Suprapubic skin (tissue), 3 donors: Measurements from ENCODE around the gene ARHGEF11.

Experiments
- EP300 ChIP-seq: sonication (generic); formaldehyde crosslinking; IDR thresholded peaks from one replicate; pipeline ENCODE4 v1.6.1; 2017; ENCODE audit warnings: antibody characterized with exemption
- POLR2A ChIP-seq, 2 donors: fragments of 450-650 bp; IDR thresholded peaks; one replicate each; pipeline ENCODE4 v1.6.1; 2017; ENCODE audit warnings: antibody characterized with exemption in 2 of 2, mild to moderate bottlenecking in 2 of 2, moderate library complexity in 2 of 2
- TF ChIP-seq, protein P1 (sequence below), 2 donors: fragments of 200-600 bp in 1 of 2; fragments of 450-650 bp in 1 of 2; sonication (generic) in 1 of 2; IDR thresholded peaks; one replicate each; pipeline ENCODE4 v1.5.1; 2016 to 2019; ENCODE audit warnings: antibody characterized with exemption in 2 of 2, mild to moderate bottlenecking in 1 of 2, moderate library complexity in 1 of 2

DNA sequence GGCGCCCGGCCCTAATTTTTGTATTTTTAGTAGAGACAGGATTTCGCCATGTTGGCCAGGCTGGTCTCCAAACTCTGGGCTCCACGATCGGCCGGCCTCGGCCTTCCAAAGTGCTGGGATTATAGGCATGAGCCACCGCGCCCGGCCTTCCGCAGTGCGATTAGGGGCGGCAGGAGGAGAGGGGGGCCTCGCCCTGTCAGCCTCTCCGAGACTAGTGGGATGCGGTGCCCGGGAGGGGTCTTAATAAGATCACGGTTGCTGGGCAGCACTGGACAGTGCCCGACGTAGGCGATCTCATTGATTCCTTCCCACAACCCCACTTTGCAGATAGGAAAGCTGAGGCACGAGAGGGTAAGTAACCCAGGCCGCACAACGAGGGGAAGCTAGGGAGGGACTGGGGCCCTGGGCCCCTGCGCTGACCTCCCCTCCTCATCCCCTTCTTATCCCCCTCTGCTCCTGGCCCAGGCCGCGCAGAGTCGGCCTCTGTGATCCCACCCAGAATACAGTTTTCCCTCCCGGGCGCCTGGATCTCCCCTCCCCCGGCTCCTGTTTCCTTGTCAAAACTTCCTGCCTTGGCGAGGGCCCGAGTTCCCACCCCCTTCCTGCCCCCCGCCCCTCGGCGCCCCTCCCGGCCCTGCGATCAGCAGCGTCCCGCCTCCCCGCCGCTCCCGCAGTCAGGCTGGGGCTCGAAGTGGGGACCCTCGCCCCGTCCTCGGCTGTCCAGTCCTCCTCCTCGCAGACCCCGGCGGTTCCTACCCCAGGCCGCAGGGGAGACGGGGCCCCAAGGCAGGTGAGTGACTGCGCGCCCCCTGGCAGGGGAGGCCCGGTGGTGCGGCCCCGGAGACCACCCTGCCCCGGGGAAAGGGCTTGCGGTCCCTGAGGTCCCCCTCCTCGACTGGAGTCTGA lies 152.2 kb downstream of the ARHGEF11 start, which contains the start of gene PEAR1:
- TF ChIP-seq, protein P1, sequence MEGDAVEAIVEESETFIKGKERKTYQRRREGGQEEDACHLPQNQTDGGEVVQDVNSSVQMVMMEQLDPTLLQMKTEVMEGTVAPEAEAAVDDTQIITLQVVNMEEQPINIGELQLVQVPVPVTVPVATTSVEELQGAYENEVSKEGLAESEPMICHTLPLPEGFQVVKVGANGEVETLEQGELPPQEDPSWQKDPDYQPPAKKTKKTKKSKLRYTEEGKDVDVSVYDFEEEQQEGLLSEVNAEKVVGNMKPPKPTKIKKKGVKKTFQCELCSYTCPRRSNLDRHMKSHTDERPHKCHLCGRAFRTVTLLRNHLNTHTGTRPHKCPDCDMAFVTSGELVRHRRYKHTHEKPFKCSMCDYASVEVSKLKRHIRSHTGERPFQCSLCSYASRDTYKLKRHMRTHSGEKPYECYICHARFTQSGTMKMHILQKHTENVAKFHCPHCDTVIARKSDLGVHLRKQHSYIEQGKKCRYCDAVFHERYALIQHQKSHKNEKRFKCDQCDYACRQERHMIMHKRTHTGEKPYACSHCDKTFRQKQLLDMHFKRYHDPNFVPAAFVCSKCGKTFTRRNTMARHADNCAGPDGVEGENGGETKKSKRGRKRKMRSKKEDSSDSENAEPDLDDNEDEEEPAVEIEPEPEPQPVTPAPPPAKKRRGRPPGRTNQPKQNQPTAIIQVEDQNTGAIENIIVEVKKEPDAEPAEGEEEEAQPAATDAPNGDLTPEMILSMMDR (IDR thresholded peaks at IDR 0.05), result no peak
- no peak for TF ChIP-seq EP300
- no peak for TF ChIP-seq POLR2A (IDR thresholded peaks at IDR 0.05)
